DOHH2 (cell line): ENCODE data around the gene PCDHB15.

ENCODE experiments used
- H3F3A ChIP-seq: fragments of 200-600 bp; sonication (generic), shearing (Covaris generic); 2 replicates; pipeline ENCODE4 v1.6.0; 2016; ENCODE audit warnings: antibody characterized with exemption, mild to moderate bottlenecking; ENCODE audit not compliant: control insufficient read depth, insufficient read depth
- H3K27ac ChIP-seq: fragments of 200-600 bp; sonication (generic); 2 replicates; pipeline ENCODE4 v1.5.1; 2014; ENCODE audit warnings: low read depth, mild to moderate bottlenecking, low read length, moderate library complexity
- H3K27me3 ChIP-seq: fragments of 200-600 bp; sonication (generic); 2 replicates; pipeline ENCODE4 v1.6.1; 2014; ENCODE audit warnings: mild to moderate bottlenecking, low read length, mixed read lengths; ENCODE audit not compliant: control insufficient read depth
- H3K36me3 ChIP-seq: fragments of 200-600 bp; sonication (generic); 2 replicates; pipeline ENCODE4 v1.6.1; 2014; ENCODE audit warnings: mild to moderate bottlenecking, low read length, moderate library complexity, mixed read lengths; ENCODE audit not compliant: control insufficient read depth
- H3K4me1 ChIP-seq: fragments of 200-600 bp; sonication (generic); 2 replicates; pipeline ENCODE4 v1.6.1; 2014; ENCODE audit warnings: mild to moderate bottlenecking, low read length, mixed read lengths; ENCODE audit not compliant: control insufficient read depth
- H3K4me2 ChIP-seq: fragments of 200-600 bp; sonication (generic); 2 replicates; pipeline ENCODE4 v1.6.0; 2014; ENCODE audit warnings: mild to moderate bottlenecking, low read length, moderate library complexity
- H3K4me3 ChIP-seq: fragments of 200-600 bp; sonication (generic); 2 replicates; pipeline ENCODE4 v1.5.1; 2014; ENCODE audit warnings: mild to moderate bottlenecking, low read length, mixed read lengths
- H3K79me2 ChIP-seq: fragments of 200-600 bp; sonication (generic); 2 replicates; pipeline ENCODE4 v1.6.1; 2014; ENCODE audit warnings: mild to moderate bottlenecking, low read length, mixed read lengths; ENCODE audit not compliant: control insufficient read depth
- H3K9me2 ChIP-seq: fragments of 200-600 bp; sonication (generic); replicated peaks from 2 replicates; pipeline ENCODE4 v1.6.1; 2014; ENCODE audit warnings: mild to moderate bottlenecking, low read length, mixed read lengths; ENCODE audit not compliant: control insufficient read depth
- H3K9me3 ChIP-seq: fragments of 200-600 bp; sonication (generic); 2 replicates; pipeline ENCODE4 v1.6.1; 2014; ENCODE audit warnings: antibody characterized with exemption, low read length, mixed read lengths; ENCODE audit not compliant: control insufficient read depth, insufficient read depth
- H4K20me1 ChIP-seq: fragments of 200-600 bp; sonication (generic); 2 replicates; pipeline ENCODE4 v1.6.0; 2014; ENCODE audit warnings: low read depth, mild to moderate bottlenecking, antibody characterized with exemption, low read length, moderate library complexity; ENCODE audit not compliant: control insufficient read depth, insufficient read depth
- CTCF ChIP-seq: fragments of 200-600 bp; sonication (generic); IDR thresholded peaks from one replicate; pipeline ENCODE4 v1.5.1; 2014; ENCODE audit warnings: antibody characterized with exemption, mild to moderate bottlenecking, low read depth, low read length; ENCODE audit not compliant: poor library complexity, severe bottlenecking
- EZH2phosphoT487 ChIP-seq: fragments of 200-600 bp; sonication (generic); IDR thresholded peaks from 2 replicates; pipeline ENCODE4 v1.6.1; 2017; ENCODE audit warnings: borderline replicate concordance, mild to moderate bottlenecking, antibody characterized with exemption, low read length, moderate library complexity, mixed read lengths

The PCDHB15 gene

GRCh38 chr5:141250576-141250975 lies 5.4 kb downstream of the PCDHB15 start:
- Histone ChIP-seq H3K4me2 (no peak overlapping the region), H3K36me3 (no peaks in the 10 kb centered on the region), H3K27me3 (no peaks in the 10 kb centered on the region), H3F3A (no peaks in the 10 kb centered on the region), H3K27ac (no peak overlapping the region), H3K4me3 (no peak overlapping the region), H3K4me1 (no peaks in the 10 kb centered on the region), H3K9me3 (peaks cover 12% of the 10 kb centered on the region), H4K20me1 (no peaks in the 10 kb centered on the region), H3K9me2 (no peaks in the 10 kb centered on the region), H3K79me2 (no peaks in the 10 kb centered on the region)
- TF ChIP-seq CTCF, result no peak
- no peak for TF ChIP-seq EZH2phosphoT487

- no peaks in the 10 kb centered on the region for H3K27me3 ChIP-seq
- H3K4me1 ChIP-seq, result no peaks in the 10 kb centered on the region
- H3K79me2 ChIP-seq, result no peaks in the 10 kb centered on the region
- TF ChIP-seq CTCF, result no peak
- TF ChIP-seq EZH2phosphoT487, result no peak
- no peak overlapping the region for H3K4me2 ChIP-seq
- peaks cover 37% of the 10 kb centered on the region for H3K9me3 ChIP-seq
- H3K27ac ChIP-seq, result no peak overlapping the region
- H3F3A ChIP-seq, result no peaks in the 10 kb centered on the region
- H4K20me1 ChIP-seq, result no peaks in the 10 kb centered on the region
- H3K4me3 ChIP-seq, result no peak overlapping the region
- H3K36me3 ChIP-seq, result no peaks in the 10 kb centered on the region
- no peaks in the 10 kb centered on the region for H3K9me2 ChIP-seq
These were observed 13.3 kb downstream of the PCDHB15 start for GRCh38 chr5:141258464-141258863.

GRCh38 chr5:141258948-141259347 lies 13.8 kb downstream of the PCDHB15 start:
- no peaks in the 10 kb centered on the region for H4K20me1 ChIP-seq
- no peaks in the 10 kb centered on the region for H3K79me2 ChIP-seq
- H3K4me3 ChIP-seq, result no peak overlapping the region
- H3F3A ChIP-seq, result no peaks in the 10 kb centered on the region
- H3K36me3 ChIP-seq, result no peaks in the 10 kb centered on the region
- no peaks in the 10 kb centered on the region for H3K27me3 ChIP-seq
- TF ChIP-seq CTCF, result no peak
- no peak for TF ChIP-seq EZH2phosphoT487
- no peaks in the 10 kb centered on the region for H3K9me2 ChIP-seq
- H3K4me2 ChIP-seq, result no peak overlapping the region
- no peak overlapping the region for H3K27ac ChIP-seq
- H3K9me3 ChIP-seq, result peaks cover 37% of the 10 kb centered on the region
- no peaks in the 10 kb centered on the region for H3K4me1 ChIP-seq
